HepG2 (cell line): ENCODE data around the gene RANBP3. TPM values are rescaled to one million over a fixed set of nuclear protein-coding genes. Genes with fewer than 3 reads are reported as not detected.

Experiments used
- BRF2 ChIP-seq: sonication (generic); formaldehyde crosslinking; IDR thresholded peaks from 2 replicates; pipeline ENCODE4 v1.8.1; 2022; ENCODE audit warnings: mild to moderate bottlenecking, missing genetic modification reagents
- CERS6 ChIP-seq: sonication (generic); formaldehyde crosslinking; IDR thresholded peaks from 2 replicates; pipeline ENCODE4 v1.5.0; 2020; ENCODE audit warnings: missing genetic modification reagents
- GRHL1 ChIP-seq: sonication (generic); formaldehyde crosslinking; conservative IDR thresholded peaks from 2 replicates; pipeline ENCODE4 v1.8.0; 2022; ENCODE audit warnings: missing genetic modification reagents
- HHEX ChIP-seq: IDR thresholded peaks from 2 replicates; pipeline ENCODE4 v1.6.1; 2016; ENCODE audit warnings: control low read depth
- HMG20A ChIP-seq: IDR thresholded peaks from 2 replicates; pipeline ENCODE4 v1.6.1; 2016; ENCODE audit warnings: borderline replicate concordance
- KLF9 ChIP-seq: IDR thresholded peaks from 2 replicates; pipeline ENCODE4 v1.6.1; 2016; ENCODE audit warnings: low read depth
- MEIS1 ChIP-seq: sonication (generic); formaldehyde crosslinking; IDR thresholded peaks from 2 replicates; pipeline ENCODE4 v1.9.0; 2021; ENCODE audit warnings: mild to moderate bottlenecking, missing genetic modification reagents, moderate library complexity, borderline replicate concordance
- NBN ChIP-seq: fragments of 450-650 bp; conservative IDR thresholded peaks from 2 replicates; pipeline ENCODE4 v1.6.1; 2017
- NFRKB ChIP-seq: fragments of 450-650 bp; IDR thresholded peaks from 2 replicates; pipeline ENCODE4 v1.6.1; 2017
- PHF20 ChIP-seq: sonication (generic); formaldehyde crosslinking; IDR thresholded peaks from 2 replicates; pipeline ENCODE4 v1.5.0; 2020; ENCODE audit warnings: mild to moderate bottlenecking, missing genetic modification reagents
- PRPF4 ChIP-seq: fragments of 200-400 bp; formaldehyde crosslinking; IDR thresholded peaks from 2 replicates; pipeline ENCODE4 v1.6.1; 2016; ENCODE audit warnings: low read length, low read depth; ENCODE audit not compliant: poor library complexity, severe bottlenecking
- SKI ChIP-seq: fragments of 450-650 bp; IDR thresholded peaks from one replicate; pipeline ENCODE4 v1.6.1; 2018; ENCODE audit warnings: mild to moderate bottlenecking; ENCODE audit not compliant: partially characterized antibody
- SRSF9 ChIP-seq: fragments of 200-400 bp; formaldehyde crosslinking; IDR thresholded peaks from 2 replicates; pipeline ENCODE4 v1.6.1; 2018; ENCODE audit warnings: borderline replicate concordance, mild to moderate bottlenecking, low read depth, low read length; ENCODE audit not compliant: insufficient read depth, poor library complexity, severe bottlenecking
- TARDBP ChIP-seq: sonication (generic); formaldehyde crosslinking; IDR thresholded peaks from 2 replicates; pipeline ENCODE4 v1.8.0; 2022; ENCODE audit warnings: mild to moderate bottlenecking, missing genetic modification reagents
- TP53 ChIP-seq: sonication (generic); formaldehyde crosslinking; conservative IDR thresholded peaks from 2 replicates; pipeline ENCODE4 v1.4.0; 2020; ENCODE audit warnings: missing genetic modification reagents
- ZNF224 ChIP-seq: sonication (generic); formaldehyde crosslinking; IDR thresholded peaks from 2 replicates; pipeline ENCODE4 v1.5.0; 2020; ENCODE audit warnings: mild to moderate bottlenecking, missing genetic modification reagents
- ZNF263 ChIP-seq: sonication (generic); formaldehyde crosslinking; IDR thresholded peaks from 2 replicates; pipeline ENCODE4 v1.4.0; 2020; ENCODE audit warnings: missing genetic modification reagents
- ZNF790 ChIP-seq: sonication (generic); formaldehyde crosslinking; IDR thresholded peaks from 2 replicates; pipeline ENCODE4 v1.8.0; 2022; ENCODE audit warnings: missing genetic modification reagents, mild to moderate bottlenecking, borderline replicate concordance
- ZSCAN22 ChIP-seq: sonication (generic); formaldehyde crosslinking; IDR thresholded peaks from 2 replicates; pipeline ENCODE4 v1.4.0; 2020; ENCODE audit warnings: mild to moderate bottlenecking, missing genetic modification reagents
- polyA plus RNA-seq, 8 experiments: library from polyadenylated mRNA; depleted of rRNA in 3 of 8; stranded (reverse) in 7 of 8; unstranded in 1 of 8; fragments of >200 nt; fragmentation: Illumina TruSeq in 4 of 8; extraction: Trizol in 4 of 8; gene quantifications; 2 replicates each; pipeline versions ENCODE4 v1.2.1 to v1.2.3, GENCODE V29; 2011 to 2016; ENCODE audit warnings: low read depth in 4 of 8, missing spikeins in 1 of 8, mixed read lengths in 1 of 8; ENCODE audit not compliant: insufficient read depth in 1 of 8
- total RNA-seq, 5 experiments: library from RNA; depleted of rRNA; stranded (reverse); fragments of >200 nt; fragmentation: Illumina TruSeq; extraction: Trizol; gene quantifications; 2 replicates each; pipeline ENCODE4 v1.2.3, GENCODE V29; 2016; ENCODE audit warnings: low read depth in 1 of 5
- TF ChIP-seq, protein P1 (sequence below): sonication (generic); formaldehyde crosslinking; IDR thresholded peaks from 2 replicates; pipeline ENCODE4 v1.5.1; 2020; ENCODE audit warnings: mild to moderate bottlenecking, moderate library complexity, missing genetic modification reagents
- TF ChIP-seq, protein P2 (sequence below): sonication (generic); formaldehyde crosslinking; IDR thresholded peaks from 2 replicates; pipeline ENCODE4 v1.8.0; 2022; ENCODE audit warnings: missing genetic modification reagents, mild to moderate bottlenecking, moderate library complexity, borderline replicate concordance

Gene RANBP3
- total and polyA plus RNA-seq, 2 of the 13 experiments (the other 11 are each of a cell fraction or from before 2014, with no cell fraction given) = 39.5 to 149 TPM

DNA sequence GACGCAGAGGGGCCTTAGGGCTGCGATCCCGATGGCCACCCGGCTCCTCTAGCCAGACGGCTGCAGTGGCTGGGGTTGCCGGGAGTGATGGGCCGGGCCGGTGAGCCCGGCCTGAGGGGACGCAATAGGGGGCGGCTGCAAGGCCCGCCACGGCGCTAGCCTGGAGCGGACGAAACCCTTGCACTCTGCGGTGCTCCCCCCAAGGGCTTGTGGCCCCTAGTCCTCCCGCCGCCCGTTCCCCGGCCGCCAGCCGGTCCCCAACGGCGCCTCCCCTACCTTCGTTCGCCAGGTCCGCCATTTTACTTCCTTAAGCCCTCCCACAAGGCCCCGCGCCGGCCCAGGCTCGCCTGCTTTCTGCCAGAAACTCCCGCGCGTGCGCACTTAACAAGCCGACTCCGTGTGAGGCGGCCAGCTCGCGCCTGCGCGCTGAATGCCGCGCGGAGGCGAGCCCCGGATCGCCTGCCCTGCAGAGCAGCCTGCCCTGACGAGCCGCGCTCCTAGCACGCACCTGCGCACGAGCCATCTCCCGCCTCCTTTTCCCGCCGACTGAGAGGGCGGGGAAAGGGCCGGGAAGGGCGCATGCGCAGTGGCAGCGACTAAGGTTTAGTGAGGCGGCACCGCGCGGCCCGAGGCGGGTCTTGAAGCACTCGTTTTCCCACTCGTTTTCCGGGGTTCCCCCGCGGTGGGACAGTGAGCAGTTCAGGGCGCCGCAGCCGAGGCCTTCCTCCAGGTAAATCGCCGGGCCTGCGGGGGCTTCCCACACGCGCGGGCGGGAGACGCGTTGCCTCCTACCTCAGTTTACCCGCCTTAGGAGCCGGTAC is at the start of gene RANBP3 (continued):
- TF ChIP-seq, protein P1, sequence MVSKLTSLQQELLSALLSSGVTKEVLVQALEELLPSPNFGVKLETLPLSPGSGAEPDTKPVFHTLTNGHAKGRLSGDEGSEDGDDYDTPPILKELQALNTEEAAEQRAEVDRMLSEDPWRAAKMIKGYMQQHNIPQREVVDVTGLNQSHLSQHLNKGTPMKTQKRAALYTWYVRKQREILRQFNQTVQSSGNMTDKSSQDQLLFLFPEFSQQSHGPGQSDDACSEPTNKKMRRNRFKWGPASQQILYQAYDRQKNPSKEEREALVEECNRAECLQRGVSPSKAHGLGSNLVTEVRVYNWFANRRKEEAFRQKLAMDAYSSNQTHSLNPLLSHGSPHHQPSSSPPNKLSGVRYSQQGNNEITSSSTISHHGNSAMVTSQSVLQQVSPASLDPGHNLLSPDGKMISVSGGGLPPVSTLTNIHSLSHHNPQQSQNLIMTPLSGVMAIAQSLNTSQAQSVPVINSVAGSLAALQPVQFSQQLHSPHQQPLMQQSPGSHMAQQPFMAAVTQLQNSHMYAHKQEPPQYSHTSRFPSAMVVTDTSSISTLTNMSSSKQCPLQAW (CRISPR knock-in tag) = peak; percentile 100
- TF ChIP-seq ZNF790 = peak; percentile 100
- no peak for TF ChIP-seq HHEX (CRISPR knock-in tag)
- TF ChIP-seq SRSF9 = no peak
- TF ChIP-seq KLF9 (CRISPR knock-in tag) = peak; percentile 100
- peak; percentile 50; the same call in 1 of the 2 replicates for TF ChIP-seq HMG20A
- peak; percentile 100 for TF ChIP-seq ZNF224 (CRISPR knock-in tag)
- TF ChIP-seq PRPF4 = no peak
- peak; percentile 96 for TF ChIP-seq ZSCAN22 (CRISPR knock-in tag)
- peak; percentile 94 for TF ChIP-seq GRHL1 (CRISPR knock-in tag)
- TF ChIP-seq TARDBP (CRISPR knock-in tag) = peak; percentile 99
- peak; percentile 100 for TF ChIP-seq BRF2 (CRISPR knock-in tag)
- no peak for TF ChIP-seq NBN
- TF ChIP-seq ZNF263 (CRISPR knock-in tag) = peak; percentile 96
- TF ChIP-seq, protein P2, sequence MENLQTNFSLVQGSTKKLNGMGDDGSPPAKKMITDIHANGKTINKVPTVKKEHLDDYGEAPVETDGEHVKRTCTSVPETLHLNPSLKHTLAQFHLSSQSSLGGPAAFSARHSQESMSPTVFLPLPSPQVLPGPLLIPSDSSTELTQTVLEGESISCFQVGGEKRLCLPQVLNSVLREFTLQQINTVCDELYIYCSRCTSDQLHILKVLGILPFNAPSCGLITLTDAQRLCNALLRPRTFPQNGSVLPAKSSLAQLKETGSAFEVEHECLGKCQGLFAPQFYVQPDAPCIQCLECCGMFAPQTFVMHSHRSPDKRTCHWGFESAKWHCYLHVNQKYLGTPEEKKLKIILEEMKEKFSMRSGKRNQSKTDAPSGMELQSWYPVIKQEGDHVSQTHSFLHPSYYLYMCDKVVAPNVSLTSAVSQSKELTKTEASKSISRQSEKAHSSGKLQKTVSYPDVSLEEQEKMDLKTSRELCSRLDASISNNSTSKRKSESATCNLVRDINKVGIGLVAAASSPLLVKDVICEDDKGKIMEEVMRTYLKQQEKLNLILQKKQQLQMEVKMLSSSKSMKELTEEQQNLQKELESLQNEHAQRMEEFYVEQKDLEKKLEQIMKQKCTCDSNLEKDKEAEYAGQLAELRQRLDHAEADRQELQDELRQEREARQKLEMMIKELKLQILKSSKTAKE = peak; percentile 98
- no peak for TF ChIP-seq SKI
- peak; percentile 100 for TF ChIP-seq CERS6 (CRISPR knock-in tag)
- peak; percentile 87 for TF ChIP-seq PHF20 (CRISPR knock-in tag)
- TF ChIP-seq MEIS1 (CRISPR knock-in tag) = peak; percentile 100
- TF ChIP-seq NFRKB = no peak
- peak; percentile 96 for TF ChIP-seq TP53 (CRISPR knock-in tag)
